HCT116 (cell line): ENCODE results near the gene PLEKHA5. TPM values are rescaled to one million over a fixed set of nuclear protein-coding genes. Genes with fewer than 3 reads are reported as not detected.

Experiments used
- ATAC-seq: fragments of 200-7000 bp; cut with Tn5 transposase; 2 replicates; pipeline ENCODE4 v1.9.1; 2020; ENCODE audit warnings: mild to moderate bottlenecking, moderate library complexity
- BruUV-seq: library from RNA; stranded (reverse); fragments of 400-500 nt; replicated peaks from 2 replicates; lab custom pipeline; 2021; lab: Mats Ljungman, UMichigan
- CTCF ChIA-PET: fragments of 300-600 bp; sonication (Branson Sonifier 250); formaldehyde crosslinking; loops from one replicate; lab custom pipeline; 2021; ENCODE audit warnings: antibody characterized with exemption; lab: Charles Lee
- POLR2A ChIA-PET: fragments of 300-600, 350-600 bp; sonication (Branson Sonifier 250); formaldehyde crosslinking; loops from one replicate; lab custom pipeline; 2021; ENCODE audit warnings: antibody characterized with exemption; lab: Charles Lee
- RAD21 ChIA-PET, 2 experiments: fragments of 300-600 bp; sonication (Branson Sonifier 250); formaldehyde crosslinking; loops; one replicate each; lab custom pipeline; 2023; ENCODE audit warnings: low total read pairs in 2 of 2; ENCODE audit not compliant: uncharacterized antibody in 2 of 2, unreplicated experiment in 2 of 2, low non-redundant PET in 1 of 2; lab: Charles Lee
- DNase-seq: peaks from one replicate; pipeline ENCODE4 v3.0.0-alpha.2; 2010; ENCODE audit warnings: low read depth, low spot score
- H2AFZ ChIP-seq: fragments of 200-600 bp; shearing (Covaris generic), sonication (generic); 2 replicates; pipeline ENCODE4 v1.6.1; 2017; ENCODE audit warnings: low read depth, mixed run types, mixed read lengths, antibody characterized with exemption, low read length; ENCODE audit not compliant: poor library complexity, severe bottlenecking
- H3K27ac ChIP-seq: 2 replicates; pipeline ENCODE4 v1.5.1; 2012; ENCODE audit warnings: low read depth, low read length
- H3K27me3 ChIP-seq: fragments of 200-600 bp; sonication (generic); 2 replicates; pipeline ENCODE4 v1.6.1; 2016; ENCODE audit warnings: mixed run types, low read length, mixed read lengths; ENCODE audit not compliant: insufficient read depth
- H3K36me3 ChIP-seq, 2 experiments: fragments of 200-500 bp in 1 of 2; fragments of 200-600 bp in 1 of 2; sonication (Bioruptor generic) in 1 of 2; sonication (generic) in 1 of 2; 2 replicates each; pipeline versions ENCODE4 v1.5.1 to v1.6.1; 2014 to 2016; ENCODE audit warnings: low read length in 2 of 2, inconsistent platforms in 1 of 2, mixed read lengths in 1 of 2, mixed run types in 1 of 2; ENCODE audit not compliant: insufficient read depth in 2 of 2, control insufficient read depth in 1 of 2
- H3K4me1 ChIP-seq, 2 experiments: fragments of 200-600 bp in 1 of 2; sonication (generic) in 1 of 2; 2 replicates each; pipeline versions ENCODE4 v1.5.1 to v1.6.1; 2012 to 2017; ENCODE audit warnings: low read length in 2 of 2, inconsistent platforms in 1 of 2, mild to moderate bottlenecking in 1 of 2, mixed read lengths in 1 of 2, mixed run types in 1 of 2, moderate library complexity in 1 of 2; ENCODE audit not compliant: insufficient read depth in 2 of 2, control insufficient read depth in 1 of 2
- H3K4me2 ChIP-seq: fragments of 200-600 bp; sonication (generic); 2 replicates; pipeline ENCODE4 v1.6.1; 2017; ENCODE audit warnings: mixed run types, low read length, mixed read lengths
- H3K4me3 ChIP-seq, 2 experiments: fragments of 200-600 bp in 1 of 2; sonication (generic) in 1 of 2; replicated peaks in 1 of 2; 2 replicates each; pipeline ENCODE4 v1.5.1; 2011 to 2016; ENCODE audit warnings: low read length in 2 of 2, control low read depth in 1 of 2, low read depth in 1 of 2, mild to moderate bottlenecking in 1 of 2, mixed read lengths in 1 of 2, mixed run types in 1 of 2
- H3K79me2 ChIP-seq: fragments of 200-600 bp; sonication (generic); 2 replicates; pipeline ENCODE4 v1.6.1; 2017; ENCODE audit warnings: mild to moderate bottlenecking, mixed run types, low read length, moderate library complexity, mixed read lengths; ENCODE audit not compliant: insufficient read depth
- H3K9ac ChIP-seq: fragments of 200-600 bp; sonication (generic); 2 replicates; pipeline ENCODE4 v1.6.1; 2016; ENCODE audit warnings: low read length, mixed read lengths
- H3K9me2 ChIP-seq: fragments of 200-600 bp; sonication (generic), shearing (Covaris generic); 2 replicates; pipeline ENCODE4 v1.6.1; 2017; ENCODE audit warnings: mixed run types, mild to moderate bottlenecking, moderate library complexity; ENCODE audit not compliant: insufficient read depth
- H3K9me3 ChIP-seq, 2 experiments: fragments of 200-500 bp in 1 of 2; fragments of 200-600 bp in 1 of 2; sonication (Bioruptor generic) in 1 of 2; sonication (generic) in 1 of 2; 2 replicates each; pipeline ENCODE4 v1.6.1; 2014 to 2017; ENCODE audit warnings: low read length in 2 of 2, mixed read lengths in 2 of 2, inconsistent platforms in 1 of 2, low read depth in 1 of 2, mild to moderate bottlenecking in 1 of 2, mixed run types in 1 of 2, moderate library complexity in 1 of 2; ENCODE audit not compliant: control insufficient read depth in 1 of 2, insufficient read depth in 1 of 2
- H4K20me1 ChIP-seq: fragments of 200-600 bp; sonication (generic), shearing (Covaris generic); 2 replicates; pipeline ENCODE4 v1.6.1; 2017; ENCODE audit warnings: mixed run types, mild to moderate bottlenecking, moderate library complexity; ENCODE audit not compliant: insufficient read depth
- CBX3 ChIP-seq: IDR thresholded peaks from 2 replicates; pipeline ENCODE4 v1.6.1; 2012; ENCODE audit warnings: low read depth
- CEBPB ChIP-seq: IDR thresholded peaks from 2 replicates; pipeline ENCODE4 v1.6.1; 2012; ENCODE audit warnings: low read depth
- CTCF ChIP-seq, 3 experiments: fragments of 200-600 bp in 1 of 3; sonication (generic) in 1 of 3; IDR thresholded peaks in 2 of 3; conservative IDR thresholded peaks in 1 of 3; 2 replicates each; pipeline ENCODE4 v1.5.1; 2012 to 2017; ENCODE audit warnings: low read depth in 2 of 3, low read length in 2 of 3, antibody characterized with exemption in 1 of 3, borderline replicate concordance in 1 of 3, control low read depth in 1 of 3, mild to moderate bottlenecking in 1 of 3, mixed read lengths in 1 of 3, mixed run types in 1 of 3, moderate library complexity in 1 of 3; ENCODE audit not compliant: insufficient read depth in 1 of 3
- EGR1 ChIP-seq: IDR thresholded peaks from 2 replicates; pipeline ENCODE4 v1.6.1; 2012; ENCODE audit warnings: low read depth
- ELF1 ChIP-seq: IDR thresholded peaks from 2 replicates; pipeline ENCODE4 v1.6.1; 2012; ENCODE audit warnings: low read depth, borderline replicate concordance
- EZH2phosphoT487 ChIP-seq: fragments of 200-600 bp; IDR thresholded peaks from 2 replicates; pipeline ENCODE4 v1.6.1; 2018; ENCODE audit warnings: antibody characterized with exemption, borderline replicate concordance
- JUND ChIP-seq: IDR thresholded peaks from 2 replicates; pipeline ENCODE4 v1.6.1; 2012
- SRF ChIP-seq: IDR thresholded peaks from 2 replicates; pipeline ENCODE4 v1.6.1; 2012; ENCODE audit warnings: low read depth
- intact Hi-C: fragments of 100-400 bp; cut with micrococcal nuclease; formaldehyde crosslinking; loops from 2 replicates; pipeline ENCODE4 v1.10.0; 2022
- total RNA-seq: library from RNA; stranded (reverse); gene quantifications from one replicate; pipeline ENCODE4 v1.2.1, GENCODE V29; 2021; ENCODE audit not compliant: unreplicated experiment

The PLEKHA5 gene
- total RNA-seq, 1 experiment from 2014 or later = 18.9 TPM

DNA sequence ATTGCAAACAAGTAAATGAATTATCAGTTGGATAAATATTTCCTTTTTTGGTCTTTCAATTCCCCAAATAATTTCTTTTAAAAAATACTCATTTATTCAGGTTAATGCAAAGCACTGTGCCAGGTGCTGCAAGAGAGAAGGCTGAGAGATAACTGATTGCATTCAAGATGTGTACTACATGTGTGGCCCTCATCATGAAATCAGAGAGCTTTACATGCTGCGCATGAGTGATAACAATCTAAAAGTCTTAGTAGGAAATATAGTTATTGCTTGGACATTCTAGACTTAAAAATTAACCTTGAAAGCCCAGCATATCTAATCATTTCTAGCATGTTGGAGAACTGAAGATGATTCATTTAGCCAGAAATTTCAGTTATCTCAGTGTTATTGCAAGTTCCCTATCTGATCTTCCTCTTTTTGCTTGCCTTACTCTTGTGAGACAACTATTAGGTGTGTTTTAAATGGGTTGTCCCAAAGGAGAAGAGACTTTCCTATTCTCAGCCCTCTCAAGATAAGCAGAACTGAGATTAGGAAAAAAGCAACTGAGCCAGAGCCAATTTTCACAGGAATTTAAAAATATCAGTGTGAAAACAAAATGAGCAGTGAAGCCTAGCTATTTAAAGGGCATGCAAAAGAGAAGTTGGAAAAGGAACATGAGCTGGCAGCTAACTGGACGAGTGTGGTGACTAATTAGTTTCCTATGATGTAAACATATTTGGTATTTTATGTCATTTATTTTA lies 60.9 kb downstream of the PLEKHA5 start (continued):
- no peak for TF ChIP-seq CBX3
- no peak for TF ChIP-seq EGR1

DNA sequence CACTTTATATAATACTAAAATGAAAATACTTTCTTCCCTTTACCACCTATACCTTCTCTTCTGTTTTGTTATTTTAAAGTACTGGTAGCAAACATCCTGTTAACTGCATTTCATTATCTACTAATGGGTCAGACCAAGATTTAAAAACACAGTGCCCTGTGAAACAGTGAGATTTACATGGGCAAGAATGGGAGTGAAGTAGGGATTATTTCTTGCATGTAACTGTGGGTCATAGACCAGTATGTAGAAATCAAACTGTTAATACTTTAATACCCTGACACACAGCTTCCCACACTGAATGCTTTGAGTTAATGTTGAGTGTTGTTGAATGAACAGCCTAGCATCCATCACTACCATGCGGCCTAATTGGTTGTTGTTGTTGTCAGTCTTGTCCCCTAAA lies 61.6 kb downstream of the PLEKHA5 start:
- no peak overlapping the region for H3K27ac ChIP-seq
- no peaks in the 10 kb centered on the region for H3K9me2 ChIP-seq
- H2AFZ ChIP-seq = no peak overlapping the region
- no peaks in the 10 kb centered on the region for H3K27me3 ChIP-seq
- intact Hi-C loops = no loop called here
- no peaks in the 10 kb centered on the region for H3K9me3 ChIP-seq
- TF ChIP-seq CEBPB (no peak), CTCF (IDR thresholded peaks at IDR 0.05 in 2 of 3, conservative IDR thresholded peaks at IDR 0.05 in 1 of 3; ENCODE audit: borderline replicate concordance in 1 of 3, insufficient read depth in 1 of 3, low read depth in 2 of 3, low read length in 2 of 3) (no peak), EZH2phosphoT487 (no peak), SRF (no peak), JUND (no peak), ELF1 (no peak)
- TF ChIP-seq, all 23 proteins: peak for 0
- Histone ChIP-seq H3K4me3 (no peak overlapping the region), H3K4me1 (no peaks in the 10 kb centered on the region), H3K4me2 (no peak overlapping the region), H3K36me3 (no peaks in the 10 kb centered on the region), H3K79me2 (peaks cover 33% of the 10 kb centered on the region), H4K20me1 (no peaks in the 10 kb centered on the region), H3K9ac (no peak overlapping the region)
- BruUV-seq = no TSS peak
- ChIA-PET POLR2A (no interaction called here), RAD21 (no interaction called here), CTCF (no interaction called here)
- ATAC-seq = no peak
- no peak for DNase-seq
